IPS-NIHi11 (cell line): Measurements from ENCODE around the gene VTI1A.
"Not testable (repeated sequence)": the region's sequence is repeated elsewhere in the genome, so short reads cannot be mapped to it uniquely, and the experiment has no call there.

Experiments used
- DNase-seq: peaks from one replicate; pipeline ENCODE4 v3.0.0; 2012; ENCODE audit warnings: mixed read lengths, low spot score

VTI1A gene

GRCh38 chr10:112722758-112723157 is 275.7 kb downstream of the VTI1A start:
- no peak for DNase-seq

GRCh38 chr10:112723876-112724275 is 276.9 kb downstream of the VTI1A start:
- DNase-seq, result no peak

GRCh38 chr10:112724404-112724991 is 277.5 kb downstream of the VTI1A start:
- no peak for DNase-seq

- no peak for DNase-seq
Observed at GRCh38 chr10:112728118-112728883, 281.3 kb downstream of the VTI1A start.

- no peak for DNase-seq
Observed at GRCh38 chr10:112728997-112729396, 282.0 kb downstream of the VTI1A start.

- DNase-seq, result not testable (repeated sequence)
Observed at GRCh38 chr10:112731450-112731849, 284.4 kb downstream of the VTI1A start.

GRCh38 chr10:112732277-112732921 is 285.4 kb downstream of the VTI1A start:
- no peak for DNase-seq

- DNase-seq, result no peak
Observed at GRCh38 chr10:112735041-112735695, 288.2 kb downstream of the VTI1A start.

- DNase-seq, result no peak
Observed at GRCh38 chr10:112738606-112739591, 291.9 kb downstream of the VTI1A start.

- no peak for DNase-seq
Observed at GRCh38 chr10:112739592-112740353, 292.8 kb downstream of the VTI1A start.

GRCh38 chr10:112741830-112742402 is 294.9 kb downstream of the VTI1A start:
- no peak for DNase-seq

GRCh38 chr10:112744181-112745096 is 297.4 kb downstream of the VTI1A start:
- no peak for DNase-seq

- no peak for DNase-seq
Observed at GRCh38 chr10:112746329-112746728, 299.3 kb downstream of the VTI1A start.

GRCh38 chr10:112750427-112751167 is 303.6 kb downstream of the VTI1A start:
- no peak for DNase-seq

GRCh38 chr10:112751651-112752050 is 304.6 kb downstream of the VTI1A start:
- DNase-seq, result no peak

GRCh38 chr10:112752288-112752687 is 305.3 kb downstream of the VTI1A start:
- no peak for DNase-seq

GRCh38 chr10:112753961-112754411 is 307.0 kb downstream of the VTI1A start:
- DNase-seq, result no peak

GRCh38 chr10:112755446-112756234 is 308.6 kb downstream of the VTI1A start:
- peak; percentile 59 for DNase-seq
